IPS-18c (cell line): ENCODE data around the gene OMD.
"Not testable (repeated sequence)": the region's sequence is repeated elsewhere in the genome, so short reads cannot be mapped to it uniquely, and the experiment has no call there.

Source experiments
- H3K4me3 ChIP-seq: 2 replicates; pipeline ENCODE4 v1.7.0; 2013; ENCODE audit warnings: low read depth, mild to moderate bottlenecking, low read length, moderate library complexity; ENCODE audit not compliant: insufficient read depth
- H3K9me3 ChIP-seq: one replicate; pipeline ENCODE4 v1.6.1; 2013; ENCODE audit warnings: mild to moderate bottlenecking, low read length, moderate library complexity; ENCODE audit not compliant: control insufficient read depth, insufficient read depth

Gene OMD

GRCh38 chr9:92426501-92427145 is 2.4 kb upstream of the OMD start:
- Histone ChIP-seq H3K4me3 (no peak overlapping the region), H3K9me3 (no peaks in the 10 kb centered on the region)

GRCh38 chr9:92425474-92425873 is 1.2 kb upstream of the OMD start:
- H3K4me3 ChIP-seq = no peak overlapping the region
- H3K9me3 ChIP-seq = no peaks in the 10 kb centered on the region

- Histone ChIP-seq H3K4me3 (no peak overlapping the region), H3K9me3 (no peaks in the 10 kb centered on the region)
Observed at GRCh38 chr9:92423612-92424011, 659 bp downstream of the OMD start.

- H3K4me3 ChIP-seq = no peak overlapping the region
- H3K9me3 ChIP-seq = no peaks in the 10 kb centered on the region
Observed at GRCh38 chr9:92422611-92423338, 1.5 kb downstream of the OMD start.

GRCh38 chr9:92414566-92414965 is 9.7 kb downstream of the OMD start:
- H3K9me3 ChIP-seq = no peaks in the 10 kb centered on the region
- H3K4me3 ChIP-seq = no peak overlapping the region

GRCh38 chr9:92411157-92411556 is 13.1 kb downstream of the OMD start:
- not testable (repeated sequence) for H3K4me3 ChIP-seq, H3K9me3 ChIP-seq

- H3K9me3 ChIP-seq = no peaks in the 10 kb centered on the region
- no peak overlapping the region for H3K4me3 ChIP-seq
Observed at GRCh38 chr9:92408747-92409478, 15.4 kb downstream of the OMD start.

GRCh38 chr9:92407818-92408217 is 16.5 kb downstream of the OMD start:
- no peak overlapping the region for H3K4me3 ChIP-seq
- no peaks in the 10 kb centered on the region for H3K9me3 ChIP-seq

- Histone ChIP-seq H3K9me3 (no peaks in the 10 kb centered on the region), H3K4me3 (no peak overlapping the region)
Observed at GRCh38 chr9:92406477-92406876, 17.8 kb downstream of the OMD start.

GRCh38 chr9:92405818-92406217 is 18.5 kb downstream of the OMD start:
- Histone ChIP-seq H3K4me3 (no peak overlapping the region), H3K9me3 (no peaks in the 10 kb centered on the region)

GRCh38 chr9:92404042-92404836 is 20.0 kb downstream of the OMD start, which contains the start of gene OGN:
Gene OGN (minus strand): TSS chr9:92404578. CDS start chr9:92403407, 1,171 bp downstream.
- Histone ChIP-seq H3K4me3 (no peak within 1 kb of the TSS), H3K9me3 (no peaks in the 10 kb centered on the region)

GRCh38 chr9:92402826-92403745 is 21.2 kb downstream of the OMD start:
- no peak overlapping the region for H3K4me3 ChIP-seq
- H3K9me3 ChIP-seq = no peaks in the 10 kb centered on the region

- Histone ChIP-seq H3K9me3 (no peaks in the 10 kb centered on the region), H3K4me3 (no peak overlapping the region)
Observed at GRCh38 chr9:92402360-92402759, 21.9 kb downstream of the OMD start.

- no peak overlapping the region for H3K4me3 ChIP-seq
- H3K9me3 ChIP-seq = no peaks in the 10 kb centered on the region
Observed at GRCh38 chr9:92397853-92398252, 26.4 kb downstream of the OMD start.

GRCh38 chr9:92395617-92396016 is 28.7 kb downstream of the OMD start:
- Histone ChIP-seq H3K9me3 (no peaks in the 10 kb centered on the region), H3K4me3 (no peak overlapping the region)

- H3K4me3 ChIP-seq = no peak overlapping the region
- H3K9me3 ChIP-seq = no peaks in the 10 kb centered on the region
Observed at GRCh38 chr9:92393686-92394085, 30.6 kb downstream of the OMD start.
